WTC11 (cell line): ENCODE data around the gene GASK1A. TPM values are rescaled to one million over a fixed set of nuclear protein-coding genes. Genes with fewer than 3 reads are reported as not detected.

ENCODE experiments used
- ATAC-seq: fragments of 200-7000 bp; cut with Tn5 transposase; 2 replicates; pipeline ENCODE4 v1.10.0; 2021; ENCODE audit warnings: mild to moderate bottlenecking, moderate library complexity
- CTCF ChIA-PET: fragments of 300-600 bp; sonication (Branson Sonifier 250); formaldehyde crosslinking; loops from one replicate; lab custom pipeline; 2021; ENCODE audit warnings: antibody characterized with exemption; lab: Charles Lee
- POLR2A ChIA-PET: fragments of 350-600 bp; sonication (Branson Sonifier 250); formaldehyde crosslinking; loops from one replicate; lab custom pipeline; 2021; ENCODE audit warnings: antibody characterized with exemption; lab: Charles Lee
- DNase-seq: peaks from one replicate; pipeline ENCODE4 v3.0.0; 2021; ENCODE audit warnings: low spot score
- H3K27ac Mint-ChIP-seq: 2 replicates; pipeline ENCODE4 v1.8.0; 2021; ENCODE audit warnings: mixed read lengths
- H3K27me3 Mint-ChIP-seq: 2 replicates; pipeline ENCODE4 v1.8.0; 2021; ENCODE audit warnings: low read depth, mild to moderate bottlenecking, moderate library complexity, mixed read lengths
- H3K36me3 Mint-ChIP-seq: 2 replicates; pipeline ENCODE4 v1.8.0; 2021; ENCODE audit warnings: mixed read lengths
- H3K4me1 Mint-ChIP-seq: 2 replicates; pipeline ENCODE4 v1.8.0; 2022; ENCODE audit warnings: mixed read lengths
- H3K4me3 Mint-ChIP-seq: 2 replicates; pipeline ENCODE4 v1.8.0; 2021; ENCODE audit warnings: mild to moderate bottlenecking, moderate library complexity, mixed read lengths
- H3K9me3 Mint-ChIP-seq: 2 replicates; pipeline ENCODE4 v1.8.0; 2021; ENCODE audit warnings: mixed read lengths
- ELF4 ChIP-seq: sonication (generic); formaldehyde crosslinking; IDR thresholded peaks from 2 replicates; pipeline ENCODE4 v1.8.1; 2022; ENCODE audit warnings: low read depth, mild to moderate bottlenecking, moderate library complexity, missing genetic modification reagents
- ERG ChIP-seq: fragments of 250-450 bp; sonication (Bioruptor Pico); IDR thresholded peaks from 2 replicates; pipeline ENCODE4 v1.8.0; 2021; ENCODE audit warnings: mild to moderate bottlenecking
- ETV6 ChIP-seq: sonication (generic); formaldehyde crosslinking; IDR thresholded peaks from 2 replicates; pipeline ENCODE4 v1.8.1; 2022; ENCODE audit warnings: mild to moderate bottlenecking, missing genetic modification reagents
- FOXK1 ChIP-seq: sonication (generic); formaldehyde crosslinking; IDR thresholded peaks from 2 replicates; pipeline ENCODE4 v1.8.0; 2022; ENCODE audit warnings: mild to moderate bottlenecking, moderate library complexity, missing genetic modification reagents
- FOXP4 ChIP-seq: sonication (generic); formaldehyde crosslinking; IDR thresholded peaks from 2 replicates; pipeline ENCODE4 v1.8.0; 2022; ENCODE audit warnings: mild to moderate bottlenecking, missing genetic modification reagents
- MYBL2 ChIP-seq: sonication (generic); formaldehyde crosslinking; IDR thresholded peaks from 2 replicates; pipeline ENCODE4 v1.8.1; 2023; ENCODE audit warnings: mild to moderate bottlenecking, moderate library complexity, missing genetic modification reagents
- NFE2L1 ChIP-seq: sonication (generic); formaldehyde crosslinking; IDR thresholded peaks from 2 replicates; pipeline ENCODE4 v1.8.1; 2023; ENCODE audit warnings: missing genetic modification reagents
- NR3C1 ChIP-seq: sonication (generic); formaldehyde crosslinking; conservative IDR thresholded peaks from 2 replicates; pipeline ENCODE4 v1.8.1; 2023; ENCODE audit warnings: low read depth, mild to moderate bottlenecking, missing genetic modification reagents
- TEAD1 ChIP-seq: sonication (generic); formaldehyde crosslinking; IDR thresholded peaks from 2 replicates; pipeline ENCODE4 v1.8.0; 2022; ENCODE audit warnings: mild to moderate bottlenecking, missing genetic modification reagents
- ZBTB21 ChIP-seq: sonication (generic); formaldehyde crosslinking; IDR thresholded peaks from 2 replicates; pipeline ENCODE4 v1.8.1; 2023; ENCODE audit warnings: mild to moderate bottlenecking, missing genetic modification reagents, borderline replicate concordance
- ZMAT4 ChIP-seq: fragments of 250-450 bp; sonication (Bioruptor Pico); IDR thresholded peaks from 2 replicates; pipeline ENCODE4 v1.9.0; 2021; ENCODE audit warnings: mild to moderate bottlenecking
- ZNF219 ChIP-seq: sonication (generic); formaldehyde crosslinking; IDR thresholded peaks from 2 replicates; pipeline ENCODE4 v1.8.0; 2023; ENCODE audit warnings: missing genetic modification reagents, mild to moderate bottlenecking, borderline replicate concordance
- ZNF263 ChIP-seq: sonication (generic); formaldehyde crosslinking; IDR thresholded peaks from 2 replicates; pipeline ENCODE4 v1.8.1; 2022; ENCODE audit warnings: low read depth, mild to moderate bottlenecking, moderate library complexity, missing genetic modification reagents
- ZNF317 ChIP-seq: sonication (generic); formaldehyde crosslinking; IDR thresholded peaks from 2 replicates; pipeline ENCODE4 v1.8.1; 2023; ENCODE audit warnings: low read depth, mild to moderate bottlenecking, moderate library complexity, missing genetic modification reagents, borderline replicate concordance
- ZNF671 ChIP-seq: fragments of 250-450 bp; sonication (Bioruptor Pico); IDR thresholded peaks from 2 replicates; pipeline ENCODE4 v1.8.0; 2021; ENCODE audit warnings: mild to moderate bottlenecking
- total RNA-seq: library from RNA; stranded (reverse); gene quantifications from 3 replicates; pipeline ENCODE4 v1.2.3, GENCODE V29; 2021
- TF ChIP-seq, protein P1 (sequence below): sonication (generic); formaldehyde crosslinking; IDR thresholded peaks from 2 replicates; pipeline ENCODE4 v1.8.0; 2023; ENCODE audit warnings: missing genetic modification reagents
- TF ChIP-seq, protein P2 (sequence below): sonication (generic); formaldehyde crosslinking; IDR thresholded peaks from 2 replicates; pipeline ENCODE4 v1.8.1; 2022; ENCODE audit warnings: mild to moderate bottlenecking, moderate library complexity, missing genetic modification reagents
- TF ChIP-seq, protein P3 (sequence below): fragments of 250-450 bp; sonication (Bioruptor Pico); conservative IDR thresholded peaks from 2 replicates; pipeline ENCODE4 v1.9.0; 2021; ENCODE audit warnings: mild to moderate bottlenecking

The GASK1A gene
- total RNA-seq, 1 experiment from 2014 or later, result 9.6 TPM

- Mint-ChIP-seq H3K4me1 (no peaks in the 10 kb centered on the region), H3K27ac (no peak overlapping the region), H3K36me3 (no peaks in the 10 kb centered on the region), H3K9me3 (peaks cover 8% of the 10 kb centered on the region), H3K4me3 (no peak overlapping the region), H3K27me3 (no peaks in the 10 kb centered on the region)
- ATAC-seq (no peak), DNase-seq (no peak)
- ChIA-PET CTCF (no interaction called here), POLR2A (no interaction called here)
- TF ChIP-seq ZNF317 (CRISPR knock-in tag) (no peak), FOXP4 (CRISPR knock-in tag) (no peak), ZNF671 (CRISPR knock-in tag) (no peak), MYBL2 (CRISPR knock-in tag) (no peak), NFE2L1 (CRISPR knock-in tag) (no peak), ETV6 (no peak), ERG (CRISPR knock-in tag) (no peak)
Observed at GRCh38 chr3:43031889-43032545, 52.9 kb downstream of the GASK1A start.

- POLR2A ChIA-PET, result no interaction called here
- CTCF ChIA-PET, result interaction anchor here (2.5 kb wide), 1 partner anchor 38 kb away, joined by 9 read pairs; no protein-coding TSS in a partner anchor
- DNase-seq (no peak), ATAC-seq (no peak)
- H3K27me3 Mint-ChIP-seq, result no peaks in the 10 kb centered on the region
- H3K4me1 Mint-ChIP-seq, result no peaks in the 10 kb centered on the region
- H3K9me3 Mint-ChIP-seq, result peaks cover 2% of the 10 kb centered on the region
- no peak overlapping the region for H3K27ac Mint-ChIP-seq
- no peaks in the 10 kb centered on the region for H3K36me3 Mint-ChIP-seq
- H3K4me3 Mint-ChIP-seq, result no peak overlapping the region
- TF ChIP-seq FOXK1, result no peak
- no peak for TF ChIP-seq ELF4
- TF ChIP-seq, all 79 proteins: peak for 0
Observed at GRCh38 chr3:43032646-43033628, 53.8 kb downstream of the GASK1A start.

DNA sequence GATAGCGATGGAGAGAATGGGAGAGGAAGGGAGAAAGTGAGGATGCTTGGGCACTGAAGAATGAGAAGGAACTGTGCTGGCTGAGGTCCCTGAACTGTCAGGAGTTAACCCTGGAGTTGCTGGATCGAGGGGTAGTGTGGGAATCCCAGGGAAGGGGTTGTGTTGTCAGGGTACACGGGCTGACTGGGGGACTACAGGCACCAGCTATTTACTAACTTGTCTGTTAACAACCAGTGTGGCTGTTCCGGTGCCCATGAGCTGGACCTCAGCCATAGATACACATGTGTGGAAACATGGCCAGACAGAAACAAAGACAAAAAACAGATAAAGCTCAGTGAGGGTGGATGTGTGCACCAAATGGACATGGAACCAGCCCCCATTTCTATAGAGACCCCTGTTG lies 55.1 kb downstream of the GASK1A start:
- Mint-ChIP-seq H3K4me1 (no peaks in the 10 kb centered on the region), H3K4me3 (no peak overlapping the region), H3K36me3 (no peaks in the 10 kb centered on the region), H3K9me3 (no peaks in the 10 kb centered on the region), H3K27me3 (no peaks in the 10 kb centered on the region), H3K27ac (no peak overlapping the region)
- ChIA-PET CTCF (interaction anchor here (0.8 to 2.5 kb wide), 3 partner anchors 10 to 73 kb away, joined by 3 to 9 read pairs (median 4); no protein-coding TSS in a partner anchor), POLR2A (no interaction called here)
- DNase-seq (no peak), ATAC-seq (no peak)
- TF ChIP-seq ZMAT4 (CRISPR knock-in tag) (no peak), TEAD1 (CRISPR knock-in tag) (no peak), FOXP4 (CRISPR knock-in tag) (no peak), NR3C1 (CRISPR knock-in tag) (no peak), ZBTB21 (no peak), ZNF263 (CRISPR knock-in tag) (no peak), ZNF219 (no peak)
- TF ChIP-seq, protein P1, sequence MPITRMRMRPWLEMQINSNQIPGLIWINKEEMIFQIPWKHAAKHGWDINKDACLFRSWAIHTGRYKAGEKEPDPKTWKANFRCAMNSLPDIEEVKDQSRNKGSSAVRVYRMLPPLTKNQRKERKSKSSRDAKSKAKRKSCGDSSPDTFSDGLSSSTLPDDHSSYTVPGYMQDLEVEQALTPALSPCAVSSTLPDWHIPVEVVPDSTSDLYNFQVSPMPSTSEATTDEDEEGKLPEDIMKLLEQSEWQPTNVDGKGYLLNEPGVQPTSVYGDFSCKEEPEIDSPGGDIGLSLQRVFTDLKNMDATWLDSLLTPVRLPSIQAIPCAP, result no peak
- TF ChIP-seq, protein P2, sequence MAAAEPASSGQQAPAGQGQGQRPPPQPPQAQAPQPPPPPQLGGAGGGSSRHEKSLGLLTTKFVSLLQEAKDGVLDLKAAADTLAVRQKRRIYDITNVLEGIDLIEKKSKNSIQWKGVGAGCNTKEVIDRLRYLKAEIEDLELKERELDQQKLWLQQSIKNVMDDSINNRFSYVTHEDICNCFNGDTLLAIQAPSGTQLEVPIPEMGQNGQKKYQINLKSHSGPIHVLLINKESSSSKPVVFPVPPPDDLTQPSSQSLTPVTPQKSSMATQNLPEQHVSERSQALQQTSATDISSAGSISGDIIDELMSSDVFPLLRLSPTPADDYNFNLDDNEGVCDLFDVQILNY (CRISPR knock-in tag), result no peak
- TF ChIP-seq, protein P3, sequence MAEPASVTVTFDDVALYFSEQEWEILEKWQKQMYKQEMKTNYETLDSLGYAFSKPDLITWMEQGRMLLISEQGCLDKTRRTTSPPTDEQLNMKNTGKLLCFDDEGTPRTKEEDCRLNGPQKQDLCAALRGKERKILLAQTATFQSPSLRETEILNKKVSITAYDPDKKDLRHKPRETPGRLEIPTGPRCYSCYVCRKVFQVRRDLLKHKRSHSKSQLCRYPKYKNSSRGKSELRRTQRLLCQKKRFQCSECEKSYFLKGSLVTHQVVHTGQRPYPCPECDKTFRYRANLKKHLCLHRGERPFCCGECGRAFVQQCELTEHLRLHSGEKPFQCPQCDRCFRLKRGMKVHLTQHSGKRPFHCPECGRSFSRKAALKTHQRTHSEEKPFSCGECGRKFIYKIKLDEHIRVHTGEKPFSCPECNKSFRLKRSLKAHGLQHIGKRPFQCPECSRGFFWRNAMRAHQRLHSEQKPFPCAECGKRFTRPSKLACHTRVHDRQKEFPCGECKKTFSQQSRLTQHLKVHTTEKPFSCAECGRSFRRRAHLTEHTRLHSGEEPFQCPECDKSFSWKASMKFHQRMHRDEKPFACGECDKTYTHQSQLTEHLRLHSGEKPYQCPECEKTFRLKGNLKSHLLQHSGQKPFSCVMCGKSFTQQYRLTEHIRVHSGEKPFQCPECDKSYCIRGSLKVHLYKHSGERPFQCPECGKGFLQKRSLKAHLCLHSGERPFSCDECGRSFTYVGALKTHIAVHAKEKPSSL (CRISPR knock-in tag), result no peak
